ENCODE data around the gene SLC44A1. TPM values are rescaled to one million over a fixed set of nuclear protein-coding genes. Genes with fewer than 3 reads are reported as not detected.
A peak's percentile ranks its signal among the peaks of the same experiment; 100 is the strongest.

SLC44A1 gene
- total and polyA plus RNA-seq, 2 of the 13 experiments (the other 11 are each of a cell fraction or from before 2014, with no cell fraction given), result 21.4 to 40.8 TPM

DNA sequence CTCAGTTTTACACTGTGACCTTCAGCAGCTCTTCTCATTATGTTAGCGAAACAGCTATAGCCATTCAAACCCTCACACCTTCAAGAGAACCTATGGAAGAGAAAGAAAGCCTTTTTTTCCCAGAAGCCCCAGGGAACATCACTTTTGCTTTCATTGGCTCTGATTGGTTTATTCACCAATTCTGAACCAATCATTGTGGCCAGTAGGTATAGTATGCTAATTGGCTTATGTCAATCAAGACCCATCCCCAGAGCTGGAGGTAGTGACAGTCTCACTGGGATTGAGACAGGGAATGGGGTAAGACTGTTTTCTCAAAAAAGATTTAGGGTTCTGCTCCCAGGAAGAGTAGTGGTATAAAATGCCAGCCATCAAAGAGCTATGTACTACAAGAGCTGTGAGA, 129.3 kb downstream of the SLC44A1 start (continued):
- TF ChIP-seq, protein P1, sequence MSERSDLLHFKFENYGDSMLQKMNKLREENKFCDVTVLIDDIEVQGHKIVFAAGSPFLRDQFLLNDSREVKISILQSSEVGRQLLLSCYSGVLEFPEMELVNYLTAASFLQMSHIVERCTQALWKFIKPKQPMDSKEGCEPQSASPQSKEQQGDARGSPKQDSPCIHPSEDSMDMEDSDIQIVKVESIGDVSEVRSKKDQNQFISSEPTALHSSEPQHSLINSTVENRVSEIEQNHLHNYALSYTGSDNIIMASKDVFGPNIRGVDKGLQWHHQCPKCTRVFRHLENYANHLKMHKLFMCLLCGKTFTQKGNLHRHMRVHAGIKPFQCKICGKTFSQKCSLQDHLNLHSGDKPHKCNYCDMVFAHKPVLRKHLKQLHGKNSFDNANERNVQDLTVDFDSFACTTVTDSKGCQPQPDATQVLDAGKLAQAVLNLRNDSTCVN (CRISPR knock-in tag; IDR thresholded peaks at IDR 0.05; ENCODE audit: borderline replicate concordance), result no peak
- TF ChIP-seq, protein P2, sequence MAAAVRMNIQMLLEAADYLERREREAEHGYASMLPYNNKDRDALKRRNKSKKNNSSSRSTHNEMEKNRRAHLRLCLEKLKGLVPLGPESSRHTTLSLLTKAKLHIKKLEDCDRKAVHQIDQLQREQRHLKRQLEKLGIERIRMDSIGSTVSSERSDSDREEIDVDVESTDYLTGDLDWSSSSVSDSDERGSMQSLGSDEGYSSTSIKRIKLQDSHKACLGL (CRISPR knock-in tag; IDR thresholded peaks at IDR 0.05), result no peak
- TF ChIP-seq ZNF503 (CRISPR knock-in tag; IDR thresholded peaks at IDR 0.05), result no peak

- Histone ChIP-seq H4K20me1 (ENCODE audit: insufficient read depth, low read length) (no peaks in the 10 kb centered on the region), H3K4me1 (ENCODE audit: insufficient read depth, low read length) (no peaks in the 10 kb centered on the region), H2AFZ (ENCODE audit: low read length) (no peak overlapping the region), H3K36me3 (replicated peaks in 1 of 2; ENCODE audit: control insufficient read depth in 1 of 2, insufficient read depth in 2 of 2, low read length in 2 of 2) (peaks cover 0 to 12% of the 10 kb centered on the region in 2 experiments; a peak in 2 of 5 replicates), H3K79me2 (ENCODE audit: insufficient read depth, low read length) (no peaks in the 10 kb centered on the region), H3K4me3 (replicated peaks in 1 of 3; ENCODE audit: insufficient read depth in 1 of 3, low read depth in 2 of 3, low read length in 3 of 3) (no peak overlapping the region), H3K27me3 (ENCODE audit: control insufficient read depth in 1 of 2, insufficient read depth in 2 of 2, low read length in 2 of 2) (no peaks in the 10 kb centered on the region), H3K27ac (ENCODE audit: extremely low read length, insufficient read depth, low read length) (no peak overlapping the region), H3K4me2 (ENCODE audit: low read depth, low read length) (no peak overlapping the region), H3K9ac (ENCODE audit: insufficient read depth, low read depth, low read length) (no peak overlapping the region), H3K9me3 (ENCODE audit: low read length) (no peaks in the 10 kb centered on the region)
- intact Hi-C loops (cut with micrococcal nuclease; ENCODE audit: unreplicated experiment) (no loop called here), in situ Hi-C loops (cut with HindIII; ENCODE audit: extremely low pct_ligation_motif_present, low pct_unique_long_range_greater_than_20kb) (no loop called here)
- TF ChIP-seq ZNF629 (CRISPR knock-in tag; conservative IDR thresholded peaks at IDR 0.05) (peak; percentile 69), ATF7-NPFF (CRISPR knock-in tag; IDR thresholded peaks at IDR 0.05; ENCODE audit: low read depth) (no peak)
- ATAC-seq (no peak), DNase-seq (ENCODE audit: low spot score) (no peak), FAIRE-seq (no peak)
- ChIA-PET CTCF (ENCODE audit: low intra/inter-chr PET ratio, low total read pairs) (no interaction called here), POLR2A (no interaction called here)
- 97% methylated on average over 4 of the region's 4 CpGs for WGBS (ENCODE audit: low lambda C conversion rate)
- BruUV-seq (replicated peaks), result no TSS peak
Measured at GRCh38 chr9:105375323-105375722, 130.9 kb downstream of the SLC44A1 start.
